Astrocyte (in vitro differentiated cells and primary cell): ENCODE data around the gene CLIP4. TPM values are rescaled to one million over a fixed set of nuclear protein-coding genes. Genes with fewer than 3 reads are reported as not detected.

Experiments
- DNase-seq: peaks from one replicate; pipeline ENCODE4 v3.0.0-alpha.2; 2010; ENCODE audit warnings: low read depth
- FAIRE-seq: peaks from 2 replicates; lab custom pipeline; 2011; peaks lifted over from hg19 to GRCh38; lab: Jason Lieb, UNC
- H2AFZ ChIP-seq: 2 replicates; pipeline ENCODE4 v1.6.0; 2012; ENCODE audit warnings: low read depth, low read length, inconsistent platforms
- H3K27ac ChIP-seq: 2 replicates; pipeline ENCODE4 v1.5.1; 2011; ENCODE audit warnings: low read depth, low read length, inconsistent platforms
- H3K27me3 ChIP-seq: 2 replicates; pipeline ENCODE4 v1.6.0; 2011; ENCODE audit warnings: low read length, inconsistent platforms; ENCODE audit not compliant: insufficient read depth
- H3K36me3 ChIP-seq: 2 replicates; pipeline ENCODE4 v1.5.1; 2011; ENCODE audit warnings: low read length, inconsistent platforms; ENCODE audit not compliant: insufficient read depth
- H3K4me1 ChIP-seq: 2 replicates; pipeline ENCODE4 v1.5.1; 2011; ENCODE audit warnings: low read length, inconsistent platforms; ENCODE audit not compliant: insufficient read depth
- H3K4me2 ChIP-seq: 2 replicates; pipeline ENCODE4 v1.6.0; 2012; ENCODE audit warnings: low read length, inconsistent platforms
- H3K4me3 ChIP-seq: 2 replicates; pipeline ENCODE4 v1.5.1; 2011; ENCODE audit warnings: low read depth, mild to moderate bottlenecking, low read length, inconsistent platforms; ENCODE audit not compliant: insufficient read depth
- H3K79me2 ChIP-seq: 2 replicates; pipeline ENCODE4 v1.6.0; 2012; ENCODE audit warnings: mild to moderate bottlenecking, low read length, inconsistent platforms; ENCODE audit not compliant: insufficient read depth
- H3K9ac ChIP-seq: 2 replicates; pipeline ENCODE4 v1.6.0; 2012; ENCODE audit warnings: mild to moderate bottlenecking, low read length, inconsistent platforms
- H3K9me3 ChIP-seq: 2 replicates; pipeline ENCODE4 v1.5.1; 2012; ENCODE audit warnings: low read depth, mild to moderate bottlenecking, low read length, inconsistent platforms; ENCODE audit not compliant: insufficient read depth
- H4K20me1 ChIP-seq: 2 replicates; pipeline ENCODE4 v1.6.0; 2012; ENCODE audit warnings: low read length, inconsistent platforms; ENCODE audit not compliant: insufficient read depth
- H3K27ac Mint-ChIP-seq: one replicate; pipeline ENCODE4 v1.8.0; 2021; ENCODE audit warnings: mild to moderate bottlenecking, mixed read lengths; ENCODE audit not compliant: unreplicated experiment
- H3K27me3 Mint-ChIP-seq: one replicate; pipeline ENCODE4 v1.8.0; 2021; ENCODE audit warnings: low read depth, mixed read lengths; ENCODE audit not compliant: unreplicated experiment
- H3K36me3 Mint-ChIP-seq: one replicate; pipeline ENCODE4 v1.8.0; 2021; ENCODE audit warnings: low read depth, mixed read lengths; ENCODE audit not compliant: unreplicated experiment
- H3K4me1 Mint-ChIP-seq: one replicate; pipeline ENCODE4 v1.8.0; 2021; ENCODE audit warnings: low read depth, mixed read lengths; ENCODE audit not compliant: unreplicated experiment
- H3K4me3 Mint-ChIP-seq: one replicate; pipeline ENCODE4 v1.8.0; 2021; ENCODE audit warnings: mild to moderate bottlenecking, moderate library complexity, mixed read lengths; ENCODE audit not compliant: unreplicated experiment
- H3K9me3 Mint-ChIP-seq: one replicate; pipeline ENCODE4 v1.8.0; 2021; ENCODE audit warnings: mild to moderate bottlenecking, mixed read lengths; ENCODE audit not compliant: unreplicated experiment
- CTCF ChIP-seq: IDR thresholded peaks from 2 replicates; pipeline ENCODE4 v1.5.1; 2011; ENCODE audit warnings: low read depth, mild to moderate bottlenecking, inconsistent platforms, low read length, moderate library complexity; ENCODE audit not compliant: insufficient read depth
- EZH2 ChIP-seq: IDR thresholded peaks from 2 replicates; pipeline ENCODE4 v1.6.1; 2012; ENCODE audit warnings: mild to moderate bottlenecking, low read length, inconsistent platforms; ENCODE audit not compliant: insufficient read depth
- total RNA-seq: library from RNA; stranded (reverse); gene quantifications from 2 replicates; pipeline ENCODE4 v1.2.1, GENCODE V29; 2021

CLIP4 gene
- total RNA-seq, 1 donor from 2014 or later: 18.4 TPM

- TF ChIP-seq CTCF: no peak
- no peak for TF ChIP-seq EZH2
- no peak overlapping the region for H3K4me3 Mint-ChIP-seq
- no peak for FAIRE-seq
- DNase-seq: no peak
- H3K27me3 Mint-ChIP-seq: no peaks in the 10 kb centered on the region
- Histone ChIP-seq H4K20me1 (peaks cover 3% of the 10 kb centered on the region), H3K4me3 (no peak overlapping the region), H3K36me3 (peaks cover 16% of the 10 kb centered on the region), H3K4me1 (peaks cover 7% of the 10 kb centered on the region), H3K27ac (no peak overlapping the region), H3K9me3 (no peaks in the 10 kb centered on the region), H3K4me2 (no peak overlapping the region), H3K27me3 (no peaks in the 10 kb centered on the region), H2AFZ (no peak overlapping the region), H3K9ac (no peak overlapping the region), H3K79me2 (no peaks in the 10 kb centered on the region)
- H3K9me3 Mint-ChIP-seq: no peaks in the 10 kb centered on the region
- no peak overlapping the region for H3K27ac Mint-ChIP-seq
- H3K36me3 Mint-ChIP-seq: peaks cover 5% of the 10 kb centered on the region
- H3K4me1 Mint-ChIP-seq: peaks cover 3% of the 10 kb centered on the region
These were observed 49.1 kb downstream of the CLIP4 start for GRCh38 chr2:29164091-29164846.

GRCh38 chr2:29165362-29166241, 50.4 kb downstream of the CLIP4 start:
- no peaks in the 10 kb centered on the region for H3K36me3 Mint-ChIP-seq
- no peaks in the 10 kb centered on the region for H3K9me3 Mint-ChIP-seq
- FAIRE-seq: peak; percentile 50
- H3K4me2 ChIP-seq: peak overlapping the region; percentile 10
- no peaks in the 10 kb centered on the region for H3K9me3 ChIP-seq
- TF ChIP-seq CTCF: no peak
- TF ChIP-seq EZH2: no peak
- H4K20me1 ChIP-seq: peaks cover 4% of the 10 kb centered on the region
- H3K4me1 Mint-ChIP-seq: peaks cover 3% of the 10 kb centered on the region
- H2AFZ ChIP-seq: no peak overlapping the region
- peaks cover 13% of the 10 kb centered on the region for H3K36me3 ChIP-seq
- no peak overlapping the region for H3K4me3 Mint-ChIP-seq
- no peaks in the 10 kb centered on the region for H3K27me3 ChIP-seq
- H3K4me3 ChIP-seq: no peak overlapping the region
- peak; percentile 70 for DNase-seq
- H3K27ac ChIP-seq: no peak overlapping the region
- H3K9ac ChIP-seq: no peak overlapping the region
- H3K27me3 Mint-ChIP-seq: no peaks in the 10 kb centered on the region
- H3K79me2 ChIP-seq: no peaks in the 10 kb centered on the region
- no peak overlapping the region for H3K27ac Mint-ChIP-seq
- peaks cover 7% of the 10 kb centered on the region for H3K4me1 ChIP-seq
